Iris pigment epithelial cell (primary cell): ENCODE measurements around the gene RGS6.
A peak's percentile ranks its signal among the peaks of the same experiment; 100 is the strongest.

ENCODE experiments used
- DNase-seq: peaks from one replicate; pipeline ENCODE4 v3.0.0-alpha.2; 2011; ENCODE audit warnings: low read depth

The RGS6 gene

DNA sequence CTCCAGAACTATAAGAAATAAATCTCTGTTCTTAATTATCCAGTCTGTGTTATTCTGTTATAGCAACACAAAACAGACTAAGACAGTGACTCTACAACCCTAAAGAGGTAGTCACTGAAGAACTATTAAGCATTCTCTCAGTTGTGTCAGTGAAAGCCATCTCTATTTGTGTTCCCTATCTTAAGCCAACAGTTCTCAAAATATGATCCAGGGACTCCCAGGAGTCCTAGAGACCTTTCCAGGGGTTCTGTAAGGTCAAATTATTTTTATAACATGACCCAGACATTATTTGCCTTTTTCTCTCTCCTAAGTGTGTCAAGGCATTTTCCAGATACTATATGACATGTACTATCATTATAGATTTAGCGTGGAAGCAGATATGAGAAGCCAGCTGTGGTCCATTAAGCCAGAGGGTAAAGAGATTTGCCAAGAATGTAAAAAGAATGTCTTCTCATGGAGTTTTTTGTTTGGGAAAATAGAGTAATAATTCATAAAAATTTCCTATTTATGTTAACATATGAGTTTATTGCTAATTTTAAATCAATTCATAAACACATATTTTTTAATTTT, 315.8 kb downstream of the RGS6 start:
- no peak for DNase-seq

DNA sequence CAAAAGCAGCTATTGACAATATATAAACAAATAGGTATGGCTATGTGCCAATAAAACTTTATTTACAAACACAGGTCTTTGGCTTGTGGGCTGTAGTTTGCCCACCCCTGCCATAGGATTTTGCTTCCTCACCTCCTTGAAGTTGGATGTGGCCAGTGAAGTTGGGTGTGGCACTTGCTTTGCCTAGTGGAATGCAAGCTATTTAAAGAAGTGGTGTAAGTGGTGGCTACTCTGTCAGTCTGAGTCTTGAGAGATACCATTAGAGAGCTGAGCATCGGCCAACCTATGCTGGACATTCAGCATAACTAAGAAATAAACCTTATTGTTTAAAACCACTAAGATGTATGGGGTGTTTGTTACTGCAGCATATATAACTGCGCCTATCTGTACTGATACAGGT, 321.3 kb downstream of the RGS6 start:
- no peak for DNase-seq

DNA sequence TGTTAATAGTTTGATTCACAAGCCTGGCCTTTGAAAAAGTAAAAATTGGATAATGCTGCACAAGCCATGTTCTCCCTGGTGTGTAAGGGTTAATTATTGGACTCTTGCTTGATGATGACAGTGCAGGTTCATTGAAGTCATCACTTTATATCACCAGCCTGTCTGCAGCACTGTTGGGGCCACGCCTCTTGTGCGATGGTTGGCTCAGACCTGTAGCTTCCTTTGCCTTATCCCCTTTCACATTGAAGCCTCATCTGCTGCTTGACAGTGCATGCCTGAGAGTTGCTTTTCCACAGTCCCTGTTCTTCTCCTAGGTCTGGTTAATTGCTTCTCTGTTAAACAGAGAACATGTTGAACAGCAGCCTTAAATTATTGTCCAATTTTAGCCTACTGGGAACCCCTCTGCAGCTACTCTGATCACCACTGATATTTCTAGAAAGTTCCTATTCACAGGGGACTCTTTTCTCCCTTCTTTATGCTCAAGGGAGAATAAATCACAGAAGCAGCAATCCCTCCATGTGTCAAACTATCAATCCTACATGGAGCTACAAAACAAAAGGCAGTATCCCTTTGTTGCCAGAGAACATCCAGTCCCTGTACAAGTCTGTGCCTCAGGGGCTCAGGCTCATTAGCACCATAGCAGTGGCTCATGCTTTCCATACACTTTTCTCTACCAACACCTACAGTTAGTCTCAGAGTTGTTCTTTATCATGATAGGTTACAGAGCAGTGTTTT, 322.1 kb downstream of the RGS6 start:
- no peak for DNase-seq

DNA sequence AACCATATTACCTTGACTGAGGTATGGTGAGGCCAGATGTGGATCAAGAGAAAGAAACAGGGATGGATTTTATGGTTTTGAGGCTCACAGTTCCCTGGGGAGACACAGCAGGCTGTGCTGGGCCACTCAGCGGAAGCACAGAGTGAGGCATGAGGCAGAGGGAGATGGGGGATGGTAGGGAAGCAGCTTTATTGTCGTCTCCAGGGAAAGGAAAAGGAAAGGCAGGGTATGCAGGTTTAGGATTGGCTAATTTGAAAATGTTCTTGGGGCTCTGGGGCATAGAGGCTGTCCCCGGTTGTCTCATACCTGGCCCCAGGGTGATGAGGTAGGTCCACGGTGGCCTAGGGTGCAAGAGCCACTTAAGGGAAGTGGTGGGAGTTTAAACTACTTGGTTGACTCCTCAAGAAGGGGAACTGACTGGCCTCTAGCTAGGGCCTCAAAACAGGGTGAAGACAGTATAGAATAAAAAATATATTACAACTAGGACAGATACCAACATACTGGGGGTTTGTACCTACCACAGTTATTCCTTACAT, 322.8 kb downstream of the RGS6 start:
- DNase-seq, result no peak

DNA sequence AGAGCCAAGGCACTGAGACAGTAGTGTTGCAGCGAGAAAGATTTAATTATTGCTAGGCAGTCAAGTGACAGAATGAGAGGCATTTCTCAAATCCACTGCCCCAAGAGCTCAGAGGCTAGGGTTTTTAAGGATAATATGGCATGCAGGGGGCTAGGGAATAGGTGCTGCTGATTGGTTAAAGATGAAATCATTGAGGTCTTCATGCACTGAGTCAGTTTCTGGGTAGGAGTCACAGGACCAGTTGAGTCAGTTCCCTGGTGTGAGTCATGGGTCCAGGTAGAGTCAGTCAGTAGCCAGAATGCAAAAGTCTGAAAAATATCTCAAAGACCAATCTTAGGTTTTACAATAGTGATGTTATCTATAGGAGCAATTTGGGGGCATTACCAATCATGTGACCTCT, 323.8 kb downstream of the RGS6 start:
- peak; percentile 10 for DNase-seq

DNA sequence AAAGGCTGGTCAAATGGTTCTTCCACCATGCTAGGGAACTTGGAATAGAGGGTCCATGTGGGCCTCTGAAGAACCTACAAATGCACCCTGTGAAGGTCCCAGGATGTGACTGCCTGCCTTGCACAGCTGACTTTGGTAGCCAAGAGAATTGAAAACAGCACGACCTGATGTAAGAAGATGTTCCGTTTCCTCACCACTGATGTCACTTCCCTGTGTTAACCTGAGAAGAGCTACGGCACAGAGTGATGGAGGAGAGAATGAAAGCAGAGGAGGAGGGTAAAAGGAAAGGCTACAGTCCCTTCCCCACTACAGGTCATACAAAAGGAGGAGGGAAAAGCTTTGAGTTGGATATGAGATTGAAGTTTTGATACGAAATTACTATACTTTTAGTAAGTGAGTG, 328.8 kb downstream of the RGS6 start:
- DNase-seq, result no peak

DNA sequence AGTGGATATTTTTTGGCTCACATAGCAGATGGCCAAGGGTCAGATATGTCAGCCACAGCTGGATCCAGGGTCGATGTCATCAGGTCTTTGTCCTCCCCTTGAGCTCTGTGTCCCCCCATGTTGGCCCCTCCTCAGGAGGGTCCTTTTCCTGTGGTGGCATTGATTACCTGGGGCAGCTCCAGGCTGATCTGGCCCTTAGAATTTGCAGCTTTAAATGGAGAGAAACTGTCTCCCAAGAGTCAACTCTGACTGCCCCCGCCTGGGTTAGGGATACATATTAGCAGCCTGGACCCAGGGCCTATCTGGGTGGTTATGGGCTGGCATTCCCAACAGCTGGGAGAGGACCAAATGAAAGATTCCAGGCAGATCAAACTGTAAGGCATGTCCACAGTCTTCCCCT, 330.5 kb downstream of the RGS6 start:
- no peak for DNase-seq

DNA sequence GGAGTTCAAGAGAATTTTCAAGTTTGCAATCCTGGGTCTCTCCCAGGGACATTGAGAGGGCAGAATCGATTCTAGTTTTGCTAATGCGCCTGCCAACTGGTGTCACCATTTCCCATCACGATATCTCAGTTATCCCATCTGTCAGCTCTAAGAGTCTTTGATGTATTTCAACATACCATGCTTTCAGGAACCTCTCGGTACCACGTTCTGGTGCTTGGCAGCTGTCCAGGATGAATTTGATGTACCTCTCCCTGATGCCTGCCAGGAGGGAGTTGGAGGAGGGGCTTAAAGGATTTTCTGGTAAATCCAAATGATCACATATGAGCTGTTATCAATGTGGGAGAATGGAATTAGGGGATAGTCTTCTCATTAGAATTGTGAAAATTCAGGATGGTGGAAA, 332.5 kb downstream of the RGS6 start:
- no peak for DNase-seq

DNA sequence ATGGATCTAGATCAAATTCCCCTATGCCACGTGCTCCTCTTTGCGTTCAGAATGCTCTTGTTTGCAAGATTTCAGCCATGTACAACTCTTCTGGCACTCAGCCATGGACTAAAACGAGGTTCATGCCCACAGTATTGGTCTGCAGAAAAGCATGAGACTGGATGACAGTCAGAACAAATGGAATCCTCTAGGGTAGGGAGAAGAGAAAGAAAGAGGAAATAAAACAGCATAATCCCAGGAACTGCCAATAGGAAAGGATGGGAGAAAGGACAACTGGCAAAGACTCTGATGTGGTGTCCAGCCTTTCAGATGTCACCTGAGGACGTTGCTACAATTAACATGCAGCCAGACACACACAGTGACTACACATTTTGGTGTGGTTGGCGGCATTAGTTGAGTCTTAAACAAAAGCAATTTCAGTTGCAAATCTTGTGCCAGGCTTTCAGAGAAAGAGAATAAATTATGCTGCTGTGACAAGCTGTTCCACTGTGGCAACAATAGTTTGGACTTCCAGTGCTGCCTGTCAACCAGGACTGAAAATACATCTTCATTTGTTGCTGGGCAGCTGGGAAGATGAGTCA, 338.0 kb downstream of the RGS6 start:
- DNase-seq, result no peak

DNA sequence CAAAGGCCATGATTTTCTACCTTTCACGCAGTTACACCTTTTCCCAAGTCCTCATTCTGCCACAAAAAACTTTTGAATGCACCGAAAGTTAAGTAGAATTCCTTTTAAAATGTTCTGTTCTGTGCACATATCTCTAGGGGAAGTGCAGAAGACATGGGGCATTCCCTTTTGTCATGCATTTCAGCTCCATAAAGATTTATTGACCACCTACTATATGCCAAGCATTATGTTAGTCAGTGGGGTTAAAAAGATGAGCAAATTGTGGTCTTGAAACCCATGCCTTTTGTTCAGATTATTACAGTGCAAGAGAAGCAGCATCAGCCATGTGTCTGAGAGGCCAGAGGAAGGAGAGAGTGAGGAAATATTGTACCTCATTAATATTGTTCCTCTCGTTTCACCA, 338.5 kb downstream of the RGS6 start:
- no peak for DNase-seq

DNA sequence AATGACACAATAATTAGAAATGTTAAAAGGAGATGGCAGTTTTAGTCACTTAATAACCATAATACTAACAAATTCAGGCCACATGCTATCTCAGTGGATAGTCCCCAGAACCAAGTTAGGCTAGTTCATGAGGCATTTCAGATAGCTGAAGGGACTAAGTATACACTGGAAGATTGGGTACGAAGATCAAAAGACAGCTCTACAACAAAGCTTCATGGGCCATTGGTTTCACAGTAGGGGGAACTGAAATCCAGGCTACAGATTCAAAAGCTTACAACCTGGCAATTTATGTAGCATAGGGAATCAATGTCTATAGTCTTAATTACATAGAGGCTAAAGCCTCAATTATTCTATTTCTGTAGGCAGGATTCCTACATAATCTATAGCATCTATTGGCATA, 343.0 kb downstream of the RGS6 start:
- DNase-seq, result no peak

DNA sequence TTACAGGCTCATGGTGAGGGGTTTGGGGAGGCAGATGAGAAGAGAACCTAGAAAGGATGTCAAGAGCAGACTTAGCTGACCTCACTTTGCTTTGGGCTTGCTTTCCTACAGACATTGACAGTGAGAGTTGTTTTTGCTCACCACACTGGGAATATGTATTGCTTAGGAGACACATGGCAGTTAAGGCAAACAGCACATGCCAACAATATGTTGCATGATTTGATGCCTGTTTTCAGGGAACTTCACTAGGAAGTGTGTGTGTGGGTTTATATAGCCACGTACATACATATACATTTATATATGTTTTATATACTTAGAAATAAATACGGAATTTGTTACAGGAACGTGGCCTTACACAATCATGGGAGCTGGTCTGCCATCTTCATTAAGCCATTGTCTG, 346.1 kb downstream of the RGS6 start:
- DNase-seq, result no peak

DNA sequence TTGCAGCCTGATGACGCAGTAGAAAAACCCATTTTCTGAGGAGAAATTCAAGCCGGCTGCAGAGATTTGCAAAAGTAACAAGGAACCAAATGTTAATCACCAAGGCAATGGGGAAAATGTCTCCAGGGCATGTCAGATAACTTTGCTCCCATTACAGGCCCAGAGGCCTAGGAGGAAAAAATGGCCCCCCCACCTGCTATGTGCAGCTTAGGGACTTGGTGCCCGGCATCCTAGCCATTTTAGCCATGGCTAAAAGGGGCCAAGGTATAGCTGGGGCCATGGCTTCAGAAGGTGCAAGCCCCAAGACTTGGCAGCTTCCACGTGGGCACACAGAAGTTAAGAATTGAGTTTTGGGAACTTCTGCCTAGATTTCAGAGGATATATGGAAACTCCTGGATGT, 351.9 kb downstream of the RGS6 start:
- DNase-seq, result no peak

DNA sequence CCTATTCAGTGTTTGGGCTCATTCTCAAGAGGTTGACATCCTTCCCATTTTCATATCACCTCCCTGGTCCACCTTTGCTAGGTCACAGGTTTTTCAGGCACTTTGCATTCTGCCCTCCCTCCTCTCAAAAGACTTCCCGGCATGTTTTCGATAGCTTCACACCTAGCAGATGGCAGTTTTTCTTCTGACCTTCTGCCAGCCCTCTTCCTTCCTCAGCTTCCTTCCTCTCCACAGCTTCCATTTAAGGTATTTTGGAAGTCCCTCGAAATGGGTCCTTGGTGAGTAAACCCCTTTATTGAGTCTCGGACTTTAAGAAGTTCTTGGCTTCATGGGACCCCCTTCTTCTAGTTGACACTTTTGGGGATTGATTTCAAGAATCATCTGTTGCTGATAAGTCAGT, 358.0 kb downstream of the RGS6 start:
- no peak for DNase-seq

DNA sequence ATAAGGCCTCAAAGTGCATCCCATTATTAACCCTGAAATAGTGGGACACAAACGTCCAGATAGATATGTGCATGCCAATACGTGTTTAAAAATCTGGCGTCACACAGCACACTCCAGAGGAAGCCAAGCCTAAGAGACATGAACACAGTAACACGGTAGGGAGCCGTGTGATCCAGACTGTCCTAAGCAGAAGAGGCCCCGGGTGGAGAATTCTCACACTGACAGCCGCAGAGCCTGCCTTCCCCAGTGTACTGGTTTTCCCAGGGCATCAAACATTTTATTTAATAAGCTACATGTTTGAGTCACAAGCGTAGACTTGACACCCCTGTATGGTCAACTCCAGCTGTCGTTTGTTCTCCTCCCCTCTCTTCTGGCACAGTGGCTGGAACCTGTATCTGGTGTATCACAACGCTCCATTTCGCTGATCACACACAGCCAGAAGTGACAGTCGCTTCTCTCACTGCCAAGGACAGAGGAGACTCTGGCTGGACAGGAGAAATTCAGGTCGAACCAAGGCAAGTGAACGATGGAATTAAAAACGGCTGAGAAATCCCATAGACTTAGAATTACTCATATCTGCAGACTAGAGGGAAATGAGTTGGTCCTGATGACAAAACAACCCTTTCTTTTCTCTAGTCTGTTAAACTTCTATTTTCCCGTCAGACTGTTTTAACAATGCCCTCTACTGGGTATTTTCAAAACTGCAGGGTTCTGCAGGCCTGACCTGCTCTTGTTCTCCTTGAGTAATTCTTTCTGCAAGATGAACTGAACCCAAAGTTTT, 359.9 kb downstream of the RGS6 start:
- peak; percentile 38 for DNase-seq

DNA sequence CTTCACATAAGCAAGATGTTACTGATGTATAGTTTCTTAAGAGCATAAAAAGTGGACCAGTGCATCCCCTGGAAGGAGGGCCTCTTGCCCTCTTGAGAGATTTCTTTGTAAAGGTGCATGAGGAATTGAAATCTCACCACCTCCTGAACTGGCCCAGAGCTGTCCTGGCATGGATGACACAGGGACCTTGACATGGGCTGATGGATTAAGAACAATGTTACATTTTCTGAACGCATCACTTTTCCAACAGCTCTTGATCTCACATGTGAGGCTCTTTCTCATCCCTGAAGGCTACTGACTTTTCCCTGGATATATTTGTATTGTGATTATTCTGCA, 360.4 kb downstream of the RGS6 start:
- no peak for DNase-seq

DNA sequence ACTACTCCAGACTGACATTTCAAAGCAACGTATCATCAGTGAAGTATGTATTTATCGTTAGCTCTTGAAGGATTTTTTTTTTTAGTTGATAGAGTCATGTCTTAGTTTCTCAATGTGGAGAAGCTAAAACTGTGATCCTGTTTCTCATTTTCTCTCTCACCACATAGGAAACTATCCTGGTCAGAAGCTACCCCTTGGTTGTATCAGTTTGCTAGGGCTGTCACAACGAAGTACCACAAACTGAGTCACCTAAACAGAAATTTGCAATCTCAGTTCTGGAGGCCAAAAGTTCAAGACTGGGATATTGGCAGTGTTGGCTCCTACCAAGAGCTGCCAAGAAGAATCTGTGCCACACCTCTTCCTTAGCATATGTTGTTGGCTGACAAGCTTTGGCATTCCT, 369.1 kb downstream of the RGS6 start:
- DNase-seq, result no peak

DNA sequence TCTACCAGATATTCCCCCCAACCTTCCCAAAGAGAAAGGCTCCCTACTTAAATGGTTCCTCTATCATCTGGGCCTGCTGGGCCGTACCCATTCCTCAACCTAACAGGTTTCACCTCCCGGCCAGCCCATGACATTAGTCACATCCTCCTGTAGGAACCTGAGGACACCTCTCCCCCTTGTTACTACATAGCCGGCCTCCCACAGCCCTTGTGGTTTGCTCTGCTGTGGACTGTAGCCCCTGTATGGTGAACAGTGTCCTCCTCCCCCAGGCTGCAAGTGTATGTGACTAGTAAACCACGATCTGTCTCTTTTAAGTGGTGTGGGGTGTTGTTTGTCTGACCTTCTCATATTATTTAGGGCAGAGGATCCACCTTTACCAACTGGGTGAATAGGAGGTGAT, 371.7 kb downstream of the RGS6 start:
- no peak for DNase-seq

DNA sequence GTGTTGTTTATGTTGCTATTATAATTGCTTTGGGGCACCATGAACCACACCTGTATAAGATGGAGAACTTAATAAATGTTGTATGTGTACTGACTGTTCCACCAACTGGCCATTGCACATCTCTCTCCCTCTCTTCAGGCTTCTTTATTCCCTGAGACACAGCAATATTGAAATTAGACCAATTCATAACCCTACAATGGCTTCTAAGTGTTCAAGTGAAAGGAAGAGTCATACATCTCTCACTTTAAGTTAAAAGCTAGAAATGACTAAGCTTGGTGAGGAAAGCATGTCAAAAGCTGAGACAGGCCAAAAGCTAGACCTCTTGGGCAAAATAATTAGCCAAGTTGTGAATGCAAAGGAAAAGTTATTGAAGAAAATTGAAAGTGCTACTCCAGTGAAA, 373.3 kb downstream of the RGS6 start:
- no peak for DNase-seq

DNA sequence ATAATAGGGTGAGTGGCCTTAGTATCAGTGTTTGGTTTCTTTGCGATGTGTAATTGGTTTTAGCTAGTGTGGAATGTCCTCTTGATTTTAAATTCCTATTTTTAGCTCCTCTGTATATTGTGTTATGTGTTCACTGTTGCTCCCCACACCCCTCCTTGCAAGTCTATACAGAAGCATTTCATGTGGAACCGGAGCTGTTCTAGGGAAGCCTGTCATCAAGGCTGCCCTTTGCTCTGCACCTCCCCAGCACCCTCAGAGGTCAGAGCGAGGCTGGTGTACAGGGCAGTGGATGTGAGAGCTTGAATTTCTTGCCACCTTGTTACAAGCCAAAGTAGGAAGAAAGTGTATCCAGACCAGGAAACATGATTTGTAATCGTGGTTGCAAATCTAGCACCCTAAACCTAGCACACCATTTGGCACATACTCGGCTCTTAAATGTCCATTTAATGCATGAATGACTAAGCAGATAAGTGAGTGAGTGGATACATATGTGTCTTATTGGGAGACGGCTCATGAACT, 376.8 kb downstream of the RGS6 start:
- DNase-seq, result no peak

DNA sequence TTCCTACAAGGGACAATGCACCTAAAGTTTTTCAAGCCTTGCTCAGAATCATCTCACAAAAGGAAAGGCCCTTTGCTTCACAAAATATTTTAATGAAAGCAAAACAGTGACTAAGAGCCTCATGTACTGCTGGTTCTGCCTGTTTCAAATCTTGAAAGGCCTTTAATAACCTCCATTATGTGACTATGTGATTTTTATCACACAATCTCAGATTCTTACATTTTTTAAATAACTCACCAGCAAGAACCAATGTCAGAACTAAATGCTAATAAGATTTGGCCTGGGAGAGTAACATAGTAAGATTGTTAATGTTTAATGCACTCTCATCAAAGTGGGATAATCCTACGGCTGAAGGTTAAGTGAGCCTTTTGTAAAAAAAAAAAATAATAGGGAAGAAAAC, 378.9 kb downstream of the RGS6 start:
- no peak for DNase-seq

DNA sequence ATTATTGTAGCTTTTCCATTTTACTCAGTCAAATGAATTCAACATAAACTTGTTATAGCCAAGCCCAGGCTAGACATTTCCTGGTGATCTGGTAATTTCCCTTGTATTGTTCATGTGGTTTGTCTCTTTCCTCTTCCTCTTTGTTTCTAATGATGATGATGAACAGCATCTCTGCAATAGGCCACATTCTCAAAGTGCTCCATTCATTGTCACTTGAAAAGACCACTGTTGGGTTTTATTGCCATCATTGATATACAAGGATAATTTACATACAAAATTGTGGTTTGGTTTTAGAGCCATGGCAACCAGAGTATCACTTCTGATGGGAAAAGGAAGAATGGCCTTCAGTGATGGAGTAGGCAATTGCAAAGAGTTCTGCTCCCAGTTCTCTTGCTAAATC, 379.3 kb downstream of the RGS6 start:
- no peak for DNase-seq
